NCI-H748 (cell line): ENCODE measurements around the gene DNA2.

Experiments
- DNase-seq: peaks from one replicate; lab custom pipeline; 2025; ENCODE audit not compliant: unreplicated experiment; lab: John Stamatoyannopoulos, UW

The DNA2 gene

DNA sequence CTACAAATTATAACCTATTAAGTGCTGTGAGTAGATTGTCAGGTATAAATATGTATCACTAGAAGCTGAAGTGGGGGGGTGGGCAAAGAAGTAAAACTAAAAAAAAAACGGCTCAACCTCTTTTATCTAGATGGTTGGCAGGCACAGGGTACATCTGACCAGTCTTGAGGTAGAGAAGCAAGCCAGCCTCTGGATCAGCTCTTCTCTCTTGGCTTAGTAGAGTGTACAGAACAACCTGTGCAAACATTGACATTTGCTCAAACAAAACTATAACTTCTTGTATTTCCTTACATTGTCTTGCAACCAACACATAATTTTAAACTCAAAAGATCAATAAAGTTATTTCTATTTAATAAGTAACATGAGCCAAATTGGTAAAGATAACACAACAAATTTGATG, 25.6 kb downstream of the DNA2 start:
- no peak for DNase-seq

DNA sequence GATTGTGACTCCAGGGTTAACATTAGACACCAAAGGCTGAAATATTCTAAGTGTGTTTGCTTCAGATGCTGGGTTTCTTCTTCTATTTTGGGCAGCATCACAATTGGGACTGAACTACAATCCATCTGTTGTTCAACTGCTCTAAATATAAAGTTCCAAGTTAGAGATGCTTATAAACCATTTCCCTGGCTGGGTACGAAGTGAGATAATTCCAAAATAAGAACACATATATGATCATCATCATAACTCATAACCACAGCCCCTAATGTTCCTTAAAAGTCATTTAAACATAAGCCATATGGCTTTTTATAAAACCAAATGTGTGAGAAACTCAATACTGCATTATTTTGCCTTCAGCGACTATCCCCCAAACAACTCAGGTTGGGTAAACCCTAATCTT, 28.8 kb downstream of the DNA2 start:
- no peak for DNase-seq

DNA sequence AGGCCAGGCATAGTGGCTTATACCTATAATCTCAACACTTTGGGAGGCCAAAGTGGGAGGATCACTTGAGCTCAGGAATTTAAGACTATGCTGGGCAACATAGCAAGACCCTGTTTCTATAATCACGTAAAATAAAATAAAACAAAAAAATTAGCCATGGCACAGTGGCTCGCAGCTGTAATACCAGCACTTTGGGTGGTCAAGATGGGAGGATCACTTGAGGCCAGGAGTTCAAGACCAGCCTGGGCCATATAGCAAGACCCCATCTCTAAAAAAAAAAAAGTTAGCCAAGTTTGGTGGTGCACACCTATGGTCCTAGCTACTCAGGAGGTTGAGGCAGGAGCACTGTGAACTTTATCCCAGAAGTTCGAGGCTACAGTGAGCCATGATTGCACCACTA, 30.9 kb downstream of the DNA2 start:
- DNase-seq: no peak

DNA sequence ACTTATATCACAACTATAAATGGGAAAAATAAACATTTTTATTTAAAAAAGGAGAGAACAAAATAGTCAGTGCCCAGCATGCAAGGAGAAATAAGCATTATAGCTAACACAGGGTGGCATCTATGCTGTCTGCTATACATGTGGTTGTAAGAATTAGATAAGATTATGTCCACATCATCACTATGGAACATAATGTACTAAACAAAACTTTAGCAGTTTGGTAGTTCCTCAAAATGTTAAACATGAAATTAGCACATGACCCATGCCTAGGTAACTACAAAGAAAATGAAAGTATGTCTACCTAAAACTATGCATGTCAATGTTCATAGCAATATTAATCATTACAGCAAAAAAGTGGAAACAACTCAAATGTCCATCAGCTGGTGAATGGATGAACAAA, 36.0 kb downstream of the DNA2 start:
- DNase-seq: no peak

DNA sequence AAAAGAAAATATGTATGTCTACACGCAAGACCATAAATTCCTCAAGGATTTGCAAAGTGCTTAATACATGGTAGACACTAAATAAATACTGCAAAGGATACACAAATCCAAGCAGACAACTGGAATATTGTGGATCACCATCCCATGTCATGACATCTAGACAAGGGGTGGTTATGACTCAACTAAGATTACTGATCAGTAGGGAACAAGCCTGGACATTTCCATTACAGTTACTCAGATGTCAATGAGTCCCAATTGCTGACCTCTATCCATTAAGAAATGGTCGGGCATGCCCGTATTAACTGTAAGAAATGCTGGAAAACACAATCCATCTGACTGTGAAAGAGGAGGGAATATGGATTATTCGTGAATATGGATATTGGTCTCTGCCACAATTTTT, 37.1 kb downstream of the DNA2 start:
- DNase-seq: no peak

DNA sequence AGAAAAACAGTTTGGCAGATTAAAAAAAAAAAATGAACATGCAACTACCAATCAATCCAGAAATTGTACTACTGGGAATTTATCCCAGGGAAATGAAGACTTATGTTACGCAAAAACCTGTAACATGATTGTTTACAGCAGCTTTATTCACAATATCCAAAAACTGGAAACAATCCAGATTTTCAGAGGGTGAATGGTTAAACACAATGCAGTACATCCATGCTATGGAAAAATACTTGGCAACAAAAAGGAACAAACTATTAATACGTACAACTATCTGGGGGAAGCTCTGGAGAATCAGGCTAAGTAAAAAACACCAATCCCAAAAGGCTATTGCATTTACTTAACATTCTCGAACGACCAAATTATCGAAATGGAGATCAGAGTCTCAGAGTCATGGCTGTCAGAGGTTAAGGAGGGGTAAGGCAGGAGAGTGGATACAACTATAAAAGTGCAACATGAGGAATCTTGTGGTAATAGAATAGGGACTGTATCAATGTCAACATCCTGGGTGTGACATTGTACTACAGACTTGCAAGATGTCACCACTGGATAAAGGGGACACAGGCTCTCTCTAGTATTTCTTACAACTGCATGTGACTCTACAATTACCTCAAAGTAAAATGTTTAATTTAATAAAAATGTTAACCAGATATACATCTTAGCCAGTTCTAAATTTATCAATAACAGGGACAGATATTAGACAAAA, 43.2 kb downstream of the DNA2 start:
- no peak for DNase-seq

DNA sequence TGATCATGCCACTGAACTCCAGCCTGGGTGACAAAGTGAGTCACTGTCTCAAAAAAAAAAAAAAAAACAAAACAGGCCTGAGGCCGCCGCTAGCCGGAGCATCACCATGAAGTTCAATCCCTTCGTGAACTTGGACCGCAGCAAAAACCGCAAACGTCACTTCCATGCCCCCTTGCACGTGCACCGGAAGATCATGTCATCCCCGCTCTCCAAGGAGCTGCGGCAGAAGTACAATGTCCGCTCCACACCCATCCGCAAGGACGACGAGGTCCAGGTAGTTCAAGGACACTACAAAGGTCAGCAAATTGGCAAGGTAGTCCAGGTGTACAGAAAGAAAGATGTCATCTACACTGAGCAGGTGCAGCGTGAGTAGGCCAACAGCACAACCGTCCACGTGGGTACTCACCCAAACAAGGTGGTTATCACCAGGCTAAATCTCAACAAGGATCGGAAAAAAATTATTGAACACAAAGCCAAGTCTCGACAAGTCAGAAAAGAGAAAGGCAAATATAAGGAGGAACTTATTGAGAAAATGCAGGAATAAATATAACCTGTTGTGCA, 47.2 kb downstream of the DNA2 start:
- DNase-seq: no peak

DNA sequence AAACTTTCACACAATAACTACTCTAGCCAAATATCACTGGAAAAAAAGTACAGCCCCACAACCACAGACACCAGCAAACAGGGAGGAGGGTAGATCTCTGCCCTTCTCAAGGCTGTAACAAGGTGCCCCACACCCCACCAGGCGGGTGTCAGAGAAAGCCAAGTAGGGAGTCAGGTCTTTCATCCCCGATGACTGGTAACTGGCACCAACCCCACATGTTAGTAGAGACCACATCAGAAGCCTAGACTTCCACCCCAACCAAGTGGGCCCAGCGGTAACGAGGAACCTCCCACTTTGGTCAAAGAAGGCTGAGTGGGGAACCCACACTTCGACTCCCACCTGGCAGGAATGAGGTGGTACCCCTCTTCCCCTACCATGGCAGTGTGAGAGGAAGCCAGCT, 48.3 kb downstream of the DNA2 start:
- DNase-seq: no peak

DNA sequence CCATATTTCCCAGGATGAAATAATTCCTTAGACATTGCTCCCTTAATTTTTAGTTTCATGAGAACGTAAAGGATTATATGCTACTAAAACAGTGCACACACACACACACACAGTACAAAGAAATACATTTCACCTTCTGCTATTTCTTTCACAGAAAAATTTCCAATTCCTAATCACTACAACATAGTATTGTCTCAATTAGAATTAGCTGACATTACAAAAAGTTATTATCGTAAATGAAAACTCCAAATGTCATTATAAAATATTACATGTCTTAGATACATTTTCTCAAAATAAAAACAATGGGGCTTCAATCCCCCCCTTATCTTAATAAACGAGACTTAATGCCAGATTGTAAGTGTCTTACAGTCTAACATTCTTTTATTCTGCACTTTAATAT, 52.4 kb downstream of the DNA2 start:
- DNase-seq: no peak

DNA sequence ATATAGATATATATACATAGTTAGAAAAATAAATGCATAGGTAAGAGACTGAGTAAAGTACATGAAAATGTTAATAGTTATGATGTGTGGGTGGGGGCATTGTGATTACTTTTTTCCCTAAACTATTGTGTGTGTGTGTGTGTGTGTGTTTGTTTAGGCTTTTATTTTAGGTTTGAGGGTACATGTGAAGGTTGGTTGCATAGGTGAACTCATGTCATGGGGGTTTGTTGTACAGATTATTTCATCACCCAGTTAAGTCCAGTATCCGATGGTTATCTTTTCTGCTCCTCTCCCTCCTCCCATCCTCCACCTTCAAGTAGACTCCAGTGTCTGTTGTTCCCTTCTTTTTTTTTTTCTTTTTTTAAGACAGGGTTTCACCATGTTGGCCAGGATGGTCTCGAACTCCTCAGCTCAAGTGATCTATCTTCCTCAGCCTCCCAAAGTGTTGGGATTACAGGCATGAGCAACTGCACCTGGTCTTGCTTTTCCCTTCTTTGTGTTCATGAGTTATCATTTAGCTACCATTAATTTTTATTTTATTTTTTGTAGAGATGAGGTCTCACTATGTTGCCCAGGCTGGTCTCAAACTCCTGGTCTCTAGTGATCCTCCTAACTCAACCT, 62.8 kb downstream of the DNA2 start:
- DNase-seq: no peak

DNA sequence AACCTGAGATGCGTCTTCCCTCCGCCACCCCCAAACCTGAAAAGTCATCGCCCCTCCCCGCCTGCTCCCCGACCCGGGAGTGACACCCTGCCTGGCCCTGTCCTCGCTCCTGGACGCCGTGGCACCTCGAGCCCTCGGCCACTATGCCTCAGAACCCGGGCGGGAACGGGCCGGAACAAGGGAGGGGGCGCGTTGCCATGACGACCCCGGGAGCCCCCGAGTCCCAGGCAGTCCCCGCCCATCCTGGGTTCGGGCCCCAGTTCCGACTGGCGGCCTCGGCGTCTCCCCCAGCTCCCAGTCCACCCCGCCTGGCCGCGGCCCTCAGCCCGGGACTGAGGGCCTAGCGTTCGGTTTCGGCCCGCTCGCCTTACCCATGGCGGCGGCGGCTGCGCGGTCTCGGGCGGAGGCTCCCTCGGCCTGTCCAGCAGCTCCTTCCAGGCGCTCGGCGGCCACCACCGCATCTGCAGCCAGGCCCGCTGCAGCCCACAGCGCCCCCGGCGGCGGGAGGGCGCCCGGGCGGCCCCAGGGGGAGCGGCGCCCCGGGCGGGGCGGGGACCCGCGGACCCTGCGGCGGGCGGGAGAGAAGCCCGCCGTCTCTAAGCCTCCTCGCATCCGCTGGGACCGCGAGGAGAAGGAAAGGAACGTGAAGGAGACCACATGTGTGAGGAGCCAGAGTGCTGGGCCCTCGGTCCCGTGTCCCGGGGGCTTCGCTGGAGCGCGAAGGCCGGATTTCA, 64.8 kb downstream of the DNA2 start, which contains the start of gene RUFY2:
RUFY2 (minus strand) TSS at position 463 of the 734 bp plus-strand sequence; CDS start at position 375, 88 bp downstream.
- peak; percentile 80 for DNase-seq

DNA sequence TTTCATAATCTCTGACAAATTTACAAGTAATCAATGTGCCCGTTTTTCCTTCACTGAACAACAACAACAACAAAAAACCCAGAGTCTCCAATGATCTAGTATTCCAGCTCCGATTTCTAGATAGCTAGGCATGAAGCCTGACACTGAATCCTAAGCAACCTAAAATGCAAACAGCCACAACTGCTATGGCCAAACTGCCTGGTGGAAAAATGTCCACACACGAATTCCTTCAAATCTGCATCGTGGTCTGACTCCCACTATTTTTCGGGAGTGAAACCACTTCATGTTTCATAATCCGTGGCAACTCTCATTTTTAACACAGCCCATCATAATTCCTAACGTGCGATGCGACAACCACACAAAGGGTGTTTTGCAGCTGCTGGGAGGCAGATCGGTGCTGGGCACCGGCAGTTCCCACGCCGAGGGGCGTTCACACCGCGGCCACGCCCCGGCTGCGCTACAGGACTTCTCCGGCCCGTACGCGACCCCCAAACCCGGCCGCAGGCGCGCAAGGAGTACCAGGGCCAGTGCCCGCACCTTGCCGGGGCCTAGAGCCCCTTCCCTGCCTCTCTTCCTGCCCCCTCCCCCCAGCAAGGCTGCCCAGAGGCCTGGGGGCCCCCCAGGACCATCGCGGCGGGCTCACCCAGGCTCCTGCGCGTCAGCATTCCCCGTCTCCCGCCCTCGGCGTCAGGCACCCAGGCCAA, 65.5 kb downstream of the DNA2 start:
- peak; percentile 73 for DNase-seq

DNA sequence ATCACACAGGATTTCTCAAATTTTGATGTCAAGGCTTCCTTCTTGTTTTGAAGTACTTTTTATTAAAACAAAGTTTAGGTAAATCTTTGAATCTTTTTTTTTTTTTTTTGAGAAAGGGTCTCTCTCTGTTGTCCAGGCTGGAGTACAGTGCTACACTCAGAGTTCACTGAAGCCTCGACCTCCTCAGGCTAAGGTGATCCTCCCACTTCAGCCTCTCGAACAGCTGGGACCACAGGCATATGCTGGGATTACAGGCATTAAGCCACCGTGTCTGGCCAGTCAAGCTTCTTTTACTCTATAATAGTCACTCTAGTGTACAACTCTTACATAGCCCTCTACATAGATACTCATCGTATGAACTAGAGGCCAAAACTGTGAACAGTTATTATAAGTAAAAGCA, 68.1 kb downstream of the DNA2 start:
- DNase-seq: no peak

DNA sequence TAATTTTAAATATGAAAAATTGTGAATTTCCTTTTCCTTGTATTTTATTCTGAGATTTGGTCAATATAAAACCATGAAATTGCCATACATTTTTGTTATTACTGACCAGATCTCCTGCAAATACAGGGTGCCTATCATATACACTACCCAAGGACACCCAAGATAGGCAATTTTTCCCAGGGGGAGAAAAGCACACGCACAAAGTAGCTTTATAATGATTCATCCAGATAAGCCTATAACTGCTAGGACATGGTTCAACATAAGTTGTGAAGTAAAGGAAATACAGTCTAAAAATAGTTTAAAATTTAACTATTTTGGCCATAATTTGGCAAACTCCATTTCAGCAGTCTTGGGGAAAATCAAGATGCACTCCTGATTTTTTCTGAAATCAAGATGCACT, 69.5 kb downstream of the DNA2 start:
- DNase-seq: no peak

DNA sequence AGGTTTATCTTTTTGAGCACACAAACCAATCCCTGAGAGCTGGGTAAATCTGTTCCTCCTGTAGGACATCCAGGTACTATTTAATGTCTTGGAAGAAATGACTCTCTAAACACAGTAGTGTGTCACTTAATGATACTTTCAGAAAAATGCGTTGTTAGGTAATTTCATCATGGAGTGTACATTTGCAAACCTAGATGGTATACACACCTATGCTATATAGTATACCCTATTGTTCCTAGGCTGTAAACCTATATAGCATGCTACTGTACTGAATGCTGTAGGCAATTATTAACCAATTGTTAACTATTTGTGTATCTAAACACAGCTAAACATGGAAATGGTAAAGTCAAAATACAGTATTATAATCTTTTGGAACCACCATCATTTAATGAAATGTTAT, 74.8 kb downstream of the DNA2 start:
- DNase-seq: no peak

DNA sequence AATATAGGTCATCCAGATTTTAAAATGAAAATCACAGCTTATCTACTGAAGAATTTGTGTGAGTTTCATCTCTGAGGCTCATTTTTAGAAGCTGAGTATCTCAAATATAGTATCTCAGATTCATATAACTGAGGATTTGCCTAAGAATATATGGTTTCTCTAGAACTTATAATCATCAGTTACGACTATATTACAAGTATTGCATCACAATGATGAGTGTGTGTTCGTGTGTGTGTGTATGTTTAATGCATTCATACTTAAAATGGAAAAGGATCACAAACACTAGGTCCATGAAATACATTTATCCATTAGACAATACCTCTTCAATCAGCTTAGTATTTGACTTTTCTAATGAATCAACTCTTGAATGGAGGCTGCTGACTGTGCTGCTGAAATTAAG, 86.0 kb downstream of the DNA2 start:
- DNase-seq: no peak

DNA sequence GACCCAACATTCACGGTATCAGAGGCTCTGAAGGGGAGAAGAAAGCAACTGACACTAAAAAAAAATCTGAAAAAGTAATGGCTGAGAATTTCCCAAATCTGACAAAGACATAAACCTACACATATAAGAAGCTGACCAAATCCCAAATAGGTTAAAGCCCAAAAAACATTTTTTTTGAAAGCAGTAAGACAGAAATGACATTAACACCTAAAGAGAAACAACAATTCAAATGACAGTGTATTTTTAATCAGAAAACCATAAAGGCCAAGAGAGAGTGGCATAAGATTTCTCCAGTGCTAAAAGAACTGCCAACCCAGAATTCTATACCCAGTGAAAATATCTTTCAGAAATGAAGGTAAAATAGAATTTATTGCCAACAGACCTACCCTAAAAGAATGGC, 100.2 kb downstream of the DNA2 start:
- no peak for DNase-seq

DNA sequence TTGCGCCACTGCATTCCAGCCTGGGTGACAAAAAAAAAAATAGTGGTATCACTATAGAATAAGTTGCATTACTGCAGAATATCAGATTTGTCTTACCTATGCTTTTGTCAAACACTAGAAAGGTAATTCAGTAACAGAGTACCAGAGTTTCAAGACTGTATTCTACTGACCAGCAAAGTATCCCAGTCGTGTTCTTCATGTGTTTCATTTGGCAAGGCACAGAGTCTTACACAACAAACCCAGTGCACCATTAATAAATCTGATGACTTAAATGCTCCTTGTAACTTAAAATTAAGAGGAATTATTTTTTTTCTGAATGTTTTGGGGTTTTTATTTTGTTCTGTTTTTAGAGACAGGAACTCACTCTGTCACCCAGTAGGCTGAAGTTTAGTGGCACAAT, 104.7 kb downstream of the DNA2 start:
- DNase-seq: no peak

DNA sequence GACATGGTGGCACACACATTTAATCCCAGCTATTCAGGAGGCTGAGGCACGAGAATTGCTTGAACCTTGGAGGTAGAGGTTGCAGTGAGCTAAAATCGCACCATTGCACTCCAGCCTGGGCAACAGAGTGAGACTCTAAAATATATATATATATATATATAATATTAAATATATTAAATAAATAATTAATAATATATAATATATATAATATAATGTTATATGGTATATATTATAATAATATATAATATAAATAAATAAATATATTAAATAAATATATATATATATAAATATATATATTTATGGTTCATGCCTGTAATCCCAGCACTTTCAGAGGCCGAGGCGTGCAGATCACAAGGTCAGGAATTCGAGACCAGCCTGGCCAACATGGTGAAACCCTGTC, 105.2 kb downstream of the DNA2 start:
- no peak for DNase-seq

DNA sequence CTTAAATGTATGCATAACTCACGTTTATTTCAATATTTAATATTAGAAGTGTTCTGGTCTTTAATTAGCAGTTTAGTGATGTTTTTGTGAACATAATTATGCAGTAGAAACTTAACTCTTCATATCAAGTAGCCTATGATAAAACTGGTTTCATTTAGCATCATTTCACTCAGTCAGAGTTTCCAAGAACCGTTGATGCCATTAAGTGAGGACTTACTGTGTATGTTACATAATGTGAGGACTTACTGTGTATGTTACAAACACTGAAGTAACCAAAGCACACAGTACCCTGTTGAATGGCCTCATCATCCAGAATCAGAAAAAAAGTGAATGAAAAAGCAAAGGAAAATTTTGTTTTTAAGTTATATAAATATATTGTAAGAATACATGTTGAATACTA, 106.2 kb downstream of the DNA2 start:
- DNase-seq: no peak

DNA sequence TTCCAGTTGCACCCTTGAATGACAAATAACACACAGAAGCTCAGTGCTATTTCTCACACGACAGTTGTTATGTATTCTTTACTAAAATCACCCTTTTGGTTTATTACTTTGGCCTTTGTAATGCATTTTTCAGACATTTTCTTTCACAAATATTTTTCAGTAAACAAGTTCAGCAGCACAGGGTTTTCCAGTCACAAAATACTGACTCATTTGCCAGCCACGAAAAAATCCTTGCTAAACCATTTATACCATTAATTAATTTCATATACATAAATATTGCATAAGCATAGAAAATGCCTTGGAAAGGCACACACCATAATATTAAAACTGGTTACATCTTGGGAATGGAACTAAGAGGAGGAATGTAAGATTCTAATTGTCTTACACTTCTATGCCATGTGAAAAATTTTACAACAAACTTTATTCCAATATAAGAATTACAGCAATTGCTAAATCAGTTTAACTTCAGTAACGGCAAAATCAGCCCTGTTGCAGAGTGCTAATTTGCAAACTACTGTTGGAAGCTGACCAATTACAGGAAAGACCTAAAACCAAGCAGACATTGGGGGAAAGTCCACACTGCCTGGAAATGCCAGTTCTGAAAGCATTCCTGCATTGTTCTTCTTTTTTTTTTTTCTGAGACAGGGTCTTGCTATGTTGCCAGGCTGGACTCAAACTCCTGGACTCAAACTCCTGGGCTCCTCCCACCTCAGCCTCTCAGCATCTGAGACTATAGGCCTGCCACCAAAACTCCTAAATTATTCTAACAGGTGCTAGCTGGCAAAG, 107.5 kb downstream of the DNA2 start:
- no peak for DNase-seq
